Activated T-helper 2 cell treated with anti-CD3 and anti-CD28 coated beads, Interferon-gamma antibody, Interleukin-2, Interleukin-4, amounts not matched to agents 10 μg/mL and 5 μg/mL and 100 μg/mL, durations not matched to agents 14 hours and 24 hours and 36 hours (primary cell): ENCODE measurements around the gene SP6. TPM values are rescaled to one million over a fixed set of nuclear protein-coding genes. Genes with fewer than 3 reads are reported as not detected.

Experiments
- DNase-seq: peaks from one replicate; pipeline ENCODE4 v3.0.0; 2021; ENCODE audit warnings: low spot score
- H3K27ac Mint-ChIP-seq: one replicate; pipeline ENCODE4 v1.8.0; 2021; ENCODE audit warnings: mixed read lengths
- H3K27me3 Mint-ChIP-seq: one replicate; pipeline ENCODE4 v1.8.0; 2021; ENCODE audit warnings: low read depth, mixed read lengths
- H3K36me3 Mint-ChIP-seq: one replicate; pipeline ENCODE4 v1.8.0; 2021; ENCODE audit warnings: low read depth, mixed read lengths
- H3K4me1 Mint-ChIP-seq: one replicate; pipeline ENCODE4 v1.8.0; 2021; ENCODE audit warnings: low read depth, mixed read lengths
- H3K4me3 Mint-ChIP-seq: one replicate; pipeline ENCODE4 v1.8.0; 2021; ENCODE audit warnings: low read depth, mild to moderate bottlenecking, moderate library complexity, mixed read lengths
- H3K9me3 Mint-ChIP-seq: one replicate; pipeline ENCODE4 v1.8.0; 2021; ENCODE audit warnings: mixed read lengths
- intact Hi-C: fragments of 100-400 bp; cut with micrococcal nuclease; formaldehyde crosslinking; loops from one replicate; pipeline ENCODE4 v1.15.1; 2023
- total RNA-seq: library from RNA; stranded (reverse); gene quantifications from 2 replicates; pipeline ENCODE4 v1.2.3, GENCODE V29; 2022

Gene SP6
- total RNA-seq, 1 donor from 2014 or later, result 0.14 TPM

DNA sequence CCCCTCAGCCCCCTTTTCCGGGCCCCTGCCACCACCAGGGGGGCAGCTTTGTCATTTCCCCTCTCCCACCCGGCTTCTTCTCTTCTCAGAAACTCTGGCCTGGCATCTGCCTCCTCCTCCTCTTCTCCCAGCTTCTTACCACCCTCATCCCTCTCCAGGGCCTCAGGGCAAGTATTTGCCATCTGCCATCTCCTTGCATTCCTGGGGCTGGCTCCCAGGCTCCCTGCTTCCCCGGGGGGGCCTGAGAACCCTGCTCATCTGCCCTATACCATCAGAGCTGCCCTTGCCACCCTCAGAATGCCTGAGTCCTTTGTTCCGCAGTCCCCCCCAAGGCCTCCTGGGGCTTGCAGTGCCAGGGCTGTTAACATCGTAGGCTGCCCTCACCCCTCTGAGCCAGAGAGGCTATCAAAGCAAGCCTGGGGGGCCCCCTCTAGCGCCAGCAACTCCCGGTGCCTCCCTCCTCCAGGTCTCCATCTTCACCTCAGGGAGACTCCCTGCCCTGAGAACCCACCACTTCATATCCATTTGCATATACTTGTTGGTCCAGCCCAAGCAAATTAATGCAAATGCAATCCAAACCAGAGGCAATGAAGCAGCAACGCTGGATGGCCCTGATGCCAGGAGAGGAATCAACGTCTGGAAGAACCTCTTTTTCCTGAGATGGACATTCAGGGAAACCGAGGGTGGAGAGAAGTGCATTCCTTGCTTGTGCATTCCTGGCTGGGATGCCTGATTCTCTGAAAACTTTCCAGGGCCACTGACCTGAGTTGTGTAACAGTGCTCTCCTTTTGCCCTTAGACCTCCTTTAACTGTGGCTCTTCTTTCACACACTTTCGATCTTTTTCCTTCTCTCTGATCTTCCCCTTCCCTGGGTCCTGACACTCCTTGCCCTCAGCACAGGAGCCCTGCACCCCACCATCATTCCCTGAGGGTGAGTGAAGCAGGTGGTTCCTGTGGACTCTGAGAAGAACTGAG, 24.3 kb upstream of the SP6 start:
- H3K27me3 Mint-ChIP-seq, result peaks cover 59% of the 10 kb centered on the region

DNA sequence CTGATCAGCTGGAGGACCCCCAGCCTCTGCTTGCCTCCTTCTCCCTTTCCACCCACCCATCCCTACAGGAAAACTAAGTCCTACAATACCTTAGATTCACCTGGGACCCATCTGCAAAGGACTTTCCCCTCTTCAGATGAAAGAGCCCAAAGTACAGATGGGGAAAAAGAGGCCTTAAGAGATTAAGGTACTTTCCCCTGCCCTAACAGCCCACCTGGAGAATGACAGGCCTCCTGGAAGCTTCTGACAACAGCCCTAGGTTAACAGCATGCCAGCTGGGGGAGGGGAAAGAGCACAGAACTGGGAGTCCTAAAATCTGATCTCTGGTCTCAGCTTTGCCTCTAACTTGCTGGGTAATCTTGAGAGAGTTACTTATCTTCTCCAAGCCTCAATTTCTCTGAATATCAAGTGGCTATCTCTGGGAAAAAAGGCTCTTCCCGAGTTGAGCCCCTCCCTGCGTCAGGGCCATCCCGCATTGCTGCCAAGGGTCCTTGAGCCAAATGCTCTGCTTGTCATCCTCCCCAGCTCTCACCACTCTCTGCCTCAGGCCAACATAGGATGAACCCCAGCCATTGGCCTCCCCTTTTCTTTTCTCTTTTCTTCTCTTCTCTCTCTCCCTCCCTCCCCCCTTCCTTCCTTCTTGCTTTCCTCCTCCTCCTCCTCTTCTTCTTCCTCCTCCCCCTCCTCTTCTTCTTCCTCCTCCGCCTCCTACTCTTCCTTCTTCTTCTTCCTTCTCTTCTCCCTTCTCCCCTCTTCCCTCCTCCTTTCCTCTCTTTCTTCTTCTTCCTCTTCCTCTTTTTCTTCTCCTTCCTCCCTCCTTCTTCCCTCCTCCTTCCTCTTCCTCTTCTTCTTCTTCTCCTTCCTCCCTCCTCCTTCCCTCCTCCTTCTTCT, 22.5 kb upstream of the SP6 start:
- DNase-seq, result no peak
- Mint-ChIP-seq H3K27me3 (peaks cover 63% of the 10 kb centered on the region), H3K4me1 (no peaks in the 10 kb centered on the region), H3K36me3 (no peaks in the 10 kb centered on the region), H3K9me3 (no peaks in the 10 kb centered on the region), H3K27ac (no peak overlapping the region), H3K4me3 (no peak overlapping the region)
- intact Hi-C loops, result no loop called here

More for the DNA sequence above, 24.3 kb upstream of the SP6 start:
- intact Hi-C loops, result no loop called here
- H3K27ac Mint-ChIP-seq, result no peak overlapping the region
- no peak overlapping the region for H3K4me3 Mint-ChIP-seq
- H3K9me3 Mint-ChIP-seq, result no peaks in the 10 kb centered on the region
- peaks cover 4% of the 10 kb centered on the region for H3K4me1 Mint-ChIP-seq
- DNase-seq, result no peak
- H3K36me3 Mint-ChIP-seq, result no peaks in the 10 kb centered on the region

DNA sequence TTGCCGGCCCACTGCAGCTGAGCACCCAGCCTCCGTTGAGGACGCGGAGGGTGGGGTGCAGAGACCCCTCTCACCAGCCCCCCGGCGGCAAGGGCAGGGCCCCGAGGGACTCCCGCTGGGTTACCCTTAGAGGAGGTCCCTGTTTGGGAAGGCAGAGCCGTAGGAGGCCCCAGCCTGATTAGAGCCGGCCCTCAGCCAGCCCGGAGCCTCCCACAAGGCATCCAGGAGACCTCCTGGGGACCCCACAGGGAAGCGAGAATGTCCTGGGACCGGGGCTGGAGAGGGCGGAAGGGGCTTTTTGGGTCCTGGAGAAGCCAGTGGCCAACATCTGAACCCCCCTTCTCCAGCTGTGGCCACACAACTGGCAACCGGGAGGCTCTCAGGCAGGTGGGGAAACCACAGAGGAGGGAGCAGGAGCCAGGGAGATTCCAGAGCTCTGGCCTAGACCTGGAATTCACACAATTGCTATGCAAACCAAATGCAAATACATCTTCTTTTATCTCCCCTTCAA, 21.7 kb upstream of the SP6 start:
- no peak for DNase-seq
- intact Hi-C loops, result no loop called here
- no peak overlapping the region for H3K4me3 Mint-ChIP-seq
- no peak overlapping the region for H3K27ac Mint-ChIP-seq
- no peaks in the 10 kb centered on the region for H3K4me1 Mint-ChIP-seq
- H3K27me3 Mint-ChIP-seq, result peaks cover 60% of the 10 kb centered on the region
- H3K36me3 Mint-ChIP-seq, result no peaks in the 10 kb centered on the region
- no peaks in the 10 kb centered on the region for H3K9me3 Mint-ChIP-seq

DNA sequence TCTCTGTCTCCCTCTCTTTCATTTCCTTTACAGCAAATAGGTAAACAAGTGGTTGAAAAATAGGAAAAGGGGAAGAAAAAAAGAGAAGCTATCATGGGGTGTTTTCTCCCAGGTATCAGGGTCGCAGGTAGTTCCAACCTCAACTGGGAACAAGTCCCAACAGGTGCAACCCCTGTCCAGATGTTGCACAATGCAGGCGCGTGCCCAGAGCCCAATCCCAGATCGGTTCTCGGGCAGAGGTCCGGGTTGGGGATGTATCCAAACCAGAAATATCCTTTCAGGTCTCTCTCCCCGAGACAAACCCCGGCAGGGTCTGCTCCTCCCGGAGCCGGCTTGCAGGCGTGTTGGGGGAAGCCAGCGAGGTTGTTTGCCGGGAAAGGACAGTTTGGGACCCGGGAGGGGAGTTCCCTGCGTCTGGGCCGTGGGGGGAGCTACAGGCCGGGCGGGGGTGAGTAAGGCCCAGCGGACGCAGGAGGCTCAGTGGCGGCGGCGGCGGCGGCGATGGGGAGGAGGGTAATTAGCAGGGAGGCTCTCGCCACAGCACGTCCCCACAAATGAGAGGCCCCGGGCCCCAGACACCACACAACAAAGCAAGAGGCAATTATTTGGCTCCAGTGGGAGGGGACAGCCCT, 21.2 kb upstream of the SP6 start:
- H3K36me3 Mint-ChIP-seq, result no peaks in the 10 kb centered on the region
- H3K27me3 Mint-ChIP-seq, result peaks cover 57% of the 10 kb centered on the region
- DNase-seq, result no peak
- no peaks in the 10 kb centered on the region for H3K4me1 Mint-ChIP-seq
- intact Hi-C loops, result no loop called here
- H3K27ac Mint-ChIP-seq, result no peak overlapping the region
- no peaks in the 10 kb centered on the region for H3K9me3 Mint-ChIP-seq
- H3K4me3 Mint-ChIP-seq, result no peak overlapping the region

DNA sequence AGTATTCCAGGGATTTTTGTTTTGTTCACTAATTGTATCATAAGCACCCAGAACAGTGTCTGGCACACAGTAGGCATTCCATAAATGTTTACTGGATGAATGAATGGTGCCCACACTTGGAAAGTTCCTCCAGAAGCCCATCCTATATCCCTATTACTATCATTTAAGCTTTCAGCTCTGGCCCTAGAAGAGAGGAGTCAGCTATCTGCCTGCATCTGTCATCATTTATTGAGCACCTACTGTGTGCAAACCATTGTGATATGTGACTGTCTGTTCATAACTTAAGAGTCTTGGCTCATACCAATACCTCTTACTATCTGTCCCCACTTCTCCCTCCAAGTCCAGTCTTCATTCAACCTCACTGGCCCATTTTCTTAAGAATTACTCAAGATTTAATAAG, 20.1 kb upstream of the SP6 start:
- Mint-ChIP-seq H3K4me1 (no peaks in the 10 kb centered on the region), H3K4me3 (no peak overlapping the region), H3K27me3 (peaks cover 57% of the 10 kb centered on the region), H3K27ac (no peak overlapping the region), H3K9me3 (no peaks in the 10 kb centered on the region), H3K36me3 (no peaks in the 10 kb centered on the region)
- no peak for DNase-seq
- intact Hi-C loops, result no loop called here

DNA sequence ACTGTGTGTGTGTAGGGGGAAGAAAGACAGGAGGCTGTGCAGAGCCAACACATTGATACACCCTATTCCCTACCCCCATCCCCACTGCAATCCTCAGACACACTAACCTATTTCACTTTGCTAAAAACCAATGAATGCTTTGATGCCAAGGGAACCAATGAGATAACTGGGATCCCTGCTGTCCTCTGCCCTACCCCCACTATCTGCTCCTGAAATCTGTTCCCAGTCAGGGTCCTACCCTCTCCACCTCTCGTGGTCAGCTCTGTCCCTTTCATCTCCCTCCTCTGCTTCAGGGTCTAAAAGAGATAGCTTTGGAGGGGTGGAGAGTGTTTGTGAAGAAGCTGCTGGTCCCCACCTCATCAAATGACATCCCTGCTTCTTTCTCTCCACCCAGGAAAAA, 19.1 kb upstream of the SP6 start:
- Mint-ChIP-seq H3K4me3 (no peak overlapping the region), H3K9me3 (no peaks in the 10 kb centered on the region), H3K36me3 (no peaks in the 10 kb centered on the region), H3K27ac (no peak overlapping the region), H3K4me1 (peaks cover 6% of the 10 kb centered on the region), H3K27me3 (peaks cover 52% of the 10 kb centered on the region)
- no peak for DNase-seq
- intact Hi-C loops, result no loop called here

DNA sequence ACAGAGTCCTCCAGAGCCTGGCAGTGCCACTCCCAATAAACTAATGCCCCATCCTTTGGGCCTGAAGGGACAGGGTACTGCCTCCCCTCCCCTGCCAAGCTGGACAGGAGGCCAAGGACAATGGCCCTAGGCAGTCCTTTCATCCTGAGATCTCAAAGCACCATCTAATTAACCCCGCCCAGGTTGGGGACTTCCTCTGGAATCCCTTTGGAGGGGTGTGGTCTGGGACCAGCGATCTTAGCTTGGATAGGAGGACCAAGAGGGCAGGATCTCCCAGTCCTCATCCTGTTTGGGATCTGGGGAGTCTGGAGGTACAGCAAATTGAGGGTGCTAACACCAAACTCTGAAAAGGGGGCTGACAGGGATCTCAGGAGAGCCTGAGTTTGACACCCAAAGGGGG, 18.2 kb upstream of the SP6 start:
- no peak overlapping the region for H3K4me3 Mint-ChIP-seq

DNA sequence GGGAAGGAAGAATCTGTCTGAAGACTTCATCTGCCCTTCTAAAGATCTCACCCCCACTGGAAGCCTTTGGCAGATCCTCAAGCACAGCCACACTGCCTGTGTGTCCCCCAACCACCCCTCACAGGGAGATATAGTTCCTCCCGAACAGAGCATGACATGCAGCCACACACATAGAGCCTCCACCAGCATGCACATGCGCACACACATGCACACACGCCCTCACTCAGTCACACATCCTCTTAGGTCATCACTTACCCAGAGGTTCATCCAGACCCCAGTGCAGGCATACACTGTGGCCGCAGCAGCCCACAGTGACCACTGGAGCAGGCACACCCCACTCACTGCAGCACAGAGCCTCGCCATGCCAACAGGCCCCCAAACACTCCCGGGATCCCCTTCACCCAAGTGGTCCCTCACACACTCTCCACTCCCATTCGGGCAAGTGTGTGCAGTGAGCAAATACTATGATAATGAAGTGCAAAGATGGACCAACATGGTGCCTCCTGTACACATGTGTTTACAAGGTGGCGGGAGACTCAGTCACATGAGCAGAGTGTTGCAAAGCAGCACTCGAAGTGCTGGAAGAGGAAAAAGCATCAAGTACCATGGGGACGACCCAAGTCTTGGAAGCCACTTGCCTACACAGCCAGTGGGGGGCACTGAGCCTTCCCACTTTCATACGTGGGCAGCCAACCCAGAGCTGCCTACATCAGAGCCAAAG, 17.0 kb upstream of the SP6 start:
- Mint-ChIP-seq H3K27me3 (peaks cover 35% of the 10 kb centered on the region), H3K36me3 (no peaks in the 10 kb centered on the region), H3K9me3 (no peaks in the 10 kb centered on the region), H3K4me3 (no peak overlapping the region), H3K4me1 (peaks cover 12% of the 10 kb centered on the region), H3K27ac (no peak overlapping the region)
- no peak for DNase-seq
- intact Hi-C loops, result no loop called here

More for the DNA sequence above, 18.2 kb upstream of the SP6 start:
- intact Hi-C loops, result no loop called here
- no peak for DNase-seq
- Mint-ChIP-seq H3K27me3 (peaks cover 46% of the 10 kb centered on the region), H3K9me3 (no peaks in the 10 kb centered on the region), H3K4me1 (peaks cover 9% of the 10 kb centered on the region), H3K27ac (no peak overlapping the region), H3K36me3 (no peaks in the 10 kb centered on the region)

DNA sequence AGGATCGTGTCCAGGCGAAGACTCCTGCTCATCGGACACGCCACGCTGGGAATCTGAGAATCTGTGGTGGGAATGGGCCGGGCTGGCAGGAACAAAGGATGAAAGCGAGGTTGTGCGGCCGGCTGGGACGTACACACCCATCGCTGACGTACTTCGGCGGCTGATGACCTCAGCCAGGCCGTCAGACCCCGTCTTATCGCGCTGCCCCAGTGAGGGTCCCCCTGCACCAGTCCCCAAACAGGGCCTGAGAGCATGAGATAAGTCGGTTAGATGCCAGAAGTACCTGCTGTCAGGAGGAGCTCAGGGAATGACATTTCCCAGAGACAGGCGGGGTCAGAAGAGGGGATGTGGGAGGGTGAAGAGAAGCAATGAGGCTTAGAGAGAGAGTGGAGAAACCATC, 16.0 kb upstream of the SP6 start:
- Mint-ChIP-seq H3K27me3 (peaks cover 30% of the 10 kb centered on the region), H3K4me3 (no peak overlapping the region), H3K4me1 (peaks cover 12% of the 10 kb centered on the region), H3K9me3 (no peaks in the 10 kb centered on the region), H3K27ac (no peak overlapping the region), H3K36me3 (no peaks in the 10 kb centered on the region)
- no peak for DNase-seq
- intact Hi-C loops, result no loop called here

DNA sequence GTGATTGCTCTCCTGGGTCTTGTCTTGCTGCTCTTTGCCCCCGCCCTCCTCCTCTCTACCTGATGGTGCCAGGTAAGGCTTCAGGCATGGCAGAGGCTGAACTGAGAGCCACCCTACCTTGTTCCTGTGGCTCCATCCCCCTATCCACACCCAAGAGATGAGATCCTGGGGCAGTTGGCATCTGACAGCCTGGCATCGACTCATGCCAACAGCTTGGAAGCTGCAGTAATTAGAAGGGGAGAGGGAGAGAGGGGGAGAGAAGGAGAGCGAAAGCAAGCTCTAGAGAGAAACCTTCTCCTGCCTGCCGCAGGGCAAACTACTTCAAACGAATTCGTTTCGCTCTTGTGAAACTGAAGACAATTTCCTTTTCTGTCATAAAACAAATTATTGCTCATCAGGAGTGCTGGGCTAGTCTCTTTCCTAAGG, 13.8 kb upstream of the SP6 start:
- Mint-ChIP-seq H3K9me3 (no peaks in the 10 kb centered on the region), H3K27me3 (peaks cover 16% of the 10 kb centered on the region), H3K36me3 (no peaks in the 10 kb centered on the region), H3K4me1 (peaks cover 12% of the 10 kb centered on the region), H3K27ac (no peak overlapping the region), H3K4me3 (no peak overlapping the region)
- intact Hi-C loops, result no loop called here
- DNase-seq, result no peak

DNA sequence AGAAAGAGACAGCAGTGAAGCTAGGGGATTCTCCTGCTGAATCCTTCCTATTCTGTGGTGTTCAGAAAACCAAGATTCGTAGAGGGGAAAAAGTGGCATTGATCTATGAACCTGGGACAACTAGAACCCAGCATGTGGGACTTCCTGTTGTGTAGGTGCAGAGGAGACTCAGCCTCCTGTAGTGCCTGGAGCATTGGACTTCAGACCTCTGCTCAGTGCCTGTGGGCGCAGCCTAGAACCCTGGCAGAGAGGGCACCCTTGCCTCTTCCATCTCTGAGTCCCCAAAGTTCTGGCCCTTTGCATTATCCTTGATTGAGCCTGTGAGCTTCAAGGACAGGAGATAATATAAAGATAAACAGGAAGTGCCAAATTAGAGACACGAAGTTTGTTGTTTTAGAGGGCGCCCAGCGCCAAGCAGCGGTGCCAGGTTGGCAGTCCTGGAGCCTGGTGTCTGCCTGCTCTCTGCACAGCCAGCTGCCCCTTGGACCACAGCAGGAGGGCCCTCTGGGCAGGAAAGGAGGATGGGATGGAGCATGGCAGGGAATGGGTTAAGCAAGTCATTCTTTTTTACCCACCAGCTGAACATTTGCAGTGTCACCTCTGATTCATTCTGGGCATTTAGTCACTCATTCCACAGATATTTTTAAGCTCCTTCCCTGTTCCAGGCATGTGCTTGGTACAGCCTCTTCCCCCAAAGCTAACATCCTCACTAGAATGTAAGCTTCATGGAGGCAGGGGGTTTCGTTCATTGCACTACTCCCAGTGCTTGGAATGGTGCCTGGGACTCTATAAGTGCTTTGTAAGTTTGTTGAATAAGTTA, 11.9 kb upstream of the SP6 start:
- Mint-ChIP-seq H3K27ac (no peak overlapping the region), H3K9me3 (no peaks in the 10 kb centered on the region), H3K27me3 (peaks cover 20% of the 10 kb centered on the region), H3K36me3 (no peaks in the 10 kb centered on the region), H3K4me3 (no peak overlapping the region), H3K4me1 (peaks cover 12% of the 10 kb centered on the region)
- no peak for DNase-seq
- intact Hi-C loops, result no loop called here
